ENCODE results near the gene C10orf143.

C10orf143 gene

GRCh38 chr10:130039141-130039540, 71.5 kb downstream of the C10orf143 start:
- Histone ChIP-seq H3K4me3 (ENCODE audit: severe bottlenecking) (no peak overlapping the region), H3K9me3 (ENCODE audit: severe bottlenecking) (no peaks in the 10 kb centered on the region), H3K27ac (ENCODE audit: poor library complexity, severe bottlenecking) (no peak overlapping the region), H3K4me1 (ENCODE audit: insufficient read depth, poor library complexity, severe bottlenecking) (no peaks in the 10 kb centered on the region), H3K27me3 (ENCODE audit: insufficient read depth, poor library complexity, severe bottlenecking) (no peaks in the 10 kb centered on the region), H3K36me3 (ENCODE audit: low read depth) (no peaks in the 10 kb centered on the region)
- no peak for TF ChIP-seq CTCF (IDR thresholded peaks at IDR 0.05; ENCODE audit: poor library complexity, severe bottlenecking)
- no peak for DNase-seq (ENCODE audit: low spot score)
- no peak for ATAC-seq (ENCODE audit: low read depth)

- DNase-seq (ENCODE audit: low spot score) (peak; percentile 19), ATAC-seq (ENCODE audit: low read depth) (no peak)
- Histone ChIP-seq H3K4me1 (ENCODE audit: insufficient read depth, poor library complexity, severe bottlenecking) (no peaks in the 10 kb centered on the region), H3K9me3 (ENCODE audit: severe bottlenecking) (no peaks in the 10 kb centered on the region), H3K27ac (ENCODE audit: poor library complexity, severe bottlenecking) (no peak overlapping the region), H3K4me3 (ENCODE audit: severe bottlenecking) (no peak overlapping the region), H3K27me3 (ENCODE audit: insufficient read depth, poor library complexity, severe bottlenecking) (no peaks in the 10 kb centered on the region), H3K36me3 (ENCODE audit: low read depth) (no peaks in the 10 kb centered on the region)
- TF ChIP-seq CTCF (IDR thresholded peaks at IDR 0.05; ENCODE audit: poor library complexity, severe bottlenecking) = no peak
Measured at GRCh38 chr10:130038611-130039109, 72.0 kb downstream of the C10orf143 start.

- Histone ChIP-seq H3K4me3 (ENCODE audit: severe bottlenecking) (no peak overlapping the region), H3K27ac (ENCODE audit: poor library complexity, severe bottlenecking) (no peak overlapping the region), H3K4me1 (ENCODE audit: insufficient read depth, poor library complexity, severe bottlenecking) (no peaks in the 10 kb centered on the region), H3K36me3 (ENCODE audit: low read depth) (no peaks in the 10 kb centered on the region), H3K9me3 (ENCODE audit: severe bottlenecking) (no peaks in the 10 kb centered on the region), H3K27me3 (ENCODE audit: insufficient read depth, poor library complexity, severe bottlenecking) (no peaks in the 10 kb centered on the region)
- no peak for ATAC-seq (ENCODE audit: low read depth)
- no peak for TF ChIP-seq CTCF (IDR thresholded peaks at IDR 0.05; ENCODE audit: poor library complexity, severe bottlenecking)
- no peak for DNase-seq (ENCODE audit: low spot score)
Measured at GRCh38 chr10:130038019-130038555, 72.5 kb downstream of the C10orf143 start.

GRCh38 chr10:130037169-130037661, 73.4 kb downstream of the C10orf143 start:
- no peaks in the 10 kb centered on the region for H3K4me1 ChIP-seq (ENCODE audit: insufficient read depth, poor library complexity, severe bottlenecking)
- H3K4me3 ChIP-seq (ENCODE audit: severe bottlenecking) = no peak overlapping the region
- no peaks in the 10 kb centered on the region for H3K9me3 ChIP-seq (ENCODE audit: severe bottlenecking)
- no peak for TF ChIP-seq CTCF (IDR thresholded peaks at IDR 0.05; ENCODE audit: poor library complexity, severe bottlenecking)
- ATAC-seq (ENCODE audit: low read depth) (no peak), DNase-seq (ENCODE audit: low spot score) (no peak)
- H3K27me3 ChIP-seq (ENCODE audit: insufficient read depth, poor library complexity, severe bottlenecking) = no peaks in the 10 kb centered on the region
- H3K36me3 ChIP-seq (ENCODE audit: low read depth) = no peaks in the 10 kb centered on the region
- no peak overlapping the region for H3K27ac ChIP-seq (ENCODE audit: poor library complexity, severe bottlenecking)

- H3K4me3 ChIP-seq (ENCODE audit: severe bottlenecking) = no peak overlapping the region
- no peaks in the 10 kb centered on the region for H3K36me3 ChIP-seq (ENCODE audit: low read depth)
- H3K27ac ChIP-seq (ENCODE audit: poor library complexity, severe bottlenecking) = no peak overlapping the region
- no peak for TF ChIP-seq CTCF (IDR thresholded peaks at IDR 0.05; ENCODE audit: poor library complexity, severe bottlenecking)
- no peaks in the 10 kb centered on the region for H3K9me3 ChIP-seq (ENCODE audit: severe bottlenecking)
- H3K4me1 ChIP-seq (ENCODE audit: insufficient read depth, poor library complexity, severe bottlenecking) = no peaks in the 10 kb centered on the region
- H3K27me3 ChIP-seq (ENCODE audit: insufficient read depth, poor library complexity, severe bottlenecking) = no peaks in the 10 kb centered on the region
- DNase-seq (ENCODE audit: low spot score) (no peak), ATAC-seq (ENCODE audit: low read depth) (no peak)
Measured at GRCh38 chr10:130036296-130037065, 74.1 kb downstream of the C10orf143 start.
